Measurements from ENCODE around the gene SPATA9.

DNA sequence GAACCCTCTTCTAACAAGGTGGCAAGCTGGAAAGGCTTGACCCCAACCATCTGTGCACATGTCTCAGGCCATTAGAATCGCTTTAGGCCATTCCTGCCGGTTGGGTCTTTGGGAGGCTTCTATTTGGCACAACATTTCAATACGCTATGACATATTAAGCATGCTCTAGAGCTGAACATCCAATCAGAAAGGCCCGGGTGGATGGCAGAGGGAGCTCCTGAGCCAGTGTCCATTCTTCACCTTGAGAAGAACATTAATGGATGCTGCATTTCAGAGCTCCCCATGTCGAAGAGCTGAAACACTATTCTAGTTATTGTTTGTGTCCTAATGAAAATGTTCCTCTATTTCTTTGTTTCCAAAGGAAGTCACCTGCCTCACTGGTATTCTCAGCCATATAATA lies 12.8 kb downstream of the SPATA9 start:
- TF ChIP-seq ELF1 (IDR thresholded peaks at IDR 0.05; ENCODE audit: borderline replicate concordance, low read depth) (no peak), SP1 (IDR thresholded peaks at IDR 0.05; ENCODE audit: low read depth) (no peak), CTCF (IDR thresholded peaks at IDR 0.05 in 2 of 3, conservative IDR thresholded peaks at IDR 0.05 in 1 of 3; ENCODE audit: borderline replicate concordance in 1 of 3, insufficient read depth in 1 of 3, low read depth in 2 of 3, low read length in 2 of 3) (no peak), JUND (IDR thresholded peaks at IDR 0.05) (no peak), FOSL1 (IDR thresholded peaks at IDR 0.05; ENCODE audit: low read depth) (no peak), POLR2AphosphoS5 (IDR thresholded peaks at IDR 0.05; ENCODE audit: low read depth, low read length) (no peak)

All from HCT116 (cell line).